Fibroblast of lung (primary cell): ENCODE data around the gene RGS8.

Experiments used
- CTCF ChIP-seq, 2 donors: IDR thresholded peaks in 1 of 2; conservative IDR thresholded peaks in 1 of 2; 1 replicate in 1 of 2; 2 replicates in 1 of 2; pipeline ENCODE4 v1.5.1; 2011 to 2012; ENCODE audit warnings: low read length in 2 of 2, control low read depth in 1 of 2, inconsistent platforms in 1 of 2, low read depth in 1 of 2, mild to moderate bottlenecking in 1 of 2
- EZH2 ChIP-seq: IDR thresholded peaks from 2 replicates; pipeline ENCODE4 v1.5.1; 2012; ENCODE audit warnings: low read length, control low read depth, mild to moderate bottlenecking; ENCODE audit errors: missing control alignments

- no peak for TF ChIP-seq EZH2
- no peak for TF ChIP-seq CTCF (conservative IDR thresholded peaks at IDR 0.05 in 1 of 2, IDR thresholded peaks at IDR 0.05 in 1 of 2; ENCODE audit: low read depth in 1 of 2, low read length in 2 of 2)
These were observed 2.0 kb downstream of the RGS8 start for GRCh38 chr1:182682406-182682805.
